NB4 (cell line): Measurements from ENCODE around the gene DCHS2.

Experiments
- DNase-seq: peaks from one replicate; pipeline ENCODE4 v3.0.0; 2010; ENCODE audit warnings: low read depth
- H3K4me3 ChIP-seq: one replicate; pipeline ENCODE4 v1.5.1; 2011; ENCODE audit warnings: mild to moderate bottlenecking, low read depth, low read length, moderate library complexity
- CTCF ChIP-seq: IDR thresholded peaks from one replicate; pipeline ENCODE4 v1.5.1; 2012; ENCODE audit warnings: low read depth, low read length
- MAX ChIP-seq: IDR thresholded peaks from 2 replicates; pipeline ENCODE4 v1.6.1; 2011; ENCODE audit warnings: low read depth, low read length
- MYC ChIP-seq: IDR thresholded peaks from 2 replicates; pipeline ENCODE4 v1.6.1; 2011; ENCODE audit warnings: low read depth, low read length
- POLR2A ChIP-seq: IDR thresholded peaks from 2 replicates; pipeline ENCODE4 v1.6.1; 2011; ENCODE audit warnings: mild to moderate bottlenecking; ENCODE audit not compliant: insufficient read length; ENCODE audit errors: extremely low read depth

Gene DCHS2

GRCh38 chr4:154376486-154376885, 115.1 kb downstream of the DCHS2 start:
- TF ChIP-seq MAX (no peak), MYC (no peak), CTCF (no peak), POLR2A (no peak)
- no peak for DNase-seq
- H3K4me3 ChIP-seq, result no peak overlapping the region

- TF ChIP-seq MAX, result no peak
- no peak for TF ChIP-seq CTCF
- TF ChIP-seq MYC, result no peak
- TF ChIP-seq POLR2A, result no peak
- DNase-seq, result no peak
- no peak overlapping the region for H3K4me3 ChIP-seq
Observed at GRCh38 chr4:154368060-154368459, 123.5 kb downstream of the DCHS2 start.

- no peak for DNase-seq
- no peak for TF ChIP-seq MYC
- TF ChIP-seq MAX, result no peak
- TF ChIP-seq CTCF, result no peak
- TF ChIP-seq POLR2A, result no peak
- H3K4me3 ChIP-seq, result no peak overlapping the region
Observed at GRCh38 chr4:154367659-154368058, 123.9 kb downstream of the DCHS2 start.

GRCh38 chr4:154366956-154367355, 124.6 kb downstream of the DCHS2 start:
- no peak for DNase-seq
- TF ChIP-seq CTCF, result no peak
- TF ChIP-seq MYC, result no peak
- no peak for TF ChIP-seq POLR2A
- no peak for TF ChIP-seq MAX
- no peak overlapping the region for H3K4me3 ChIP-seq

- TF ChIP-seq CTCF, result no peak
- TF ChIP-seq MYC, result no peak
- no peak for TF ChIP-seq POLR2A
- no peak for TF ChIP-seq MAX
- no peak for DNase-seq
- H3K4me3 ChIP-seq, result no peak overlapping the region
Observed at GRCh38 chr4:154364066-154364845, 127.3 kb downstream of the DCHS2 start.
